Activated T-helper 1 cell treated with anti-CD3 and anti-CD28 coated beads, Interleukin-12 subunit alpha, Interleukin-12 subunit beta, Interleukin-2, Interleukin-4 antibody, amounts not matched to agents 30 ng/mL and 10 ng/mL and 1 ng/mL, durations not matched to agents 14 hours and 24 hours and 36 hours (primary cell): ENCODE results near the gene PAX6. TPM values are rescaled to one million over a fixed set of nuclear protein-coding genes. Genes with fewer than 3 reads are reported as not detected.
A peak's percentile ranks its signal among the peaks of the same experiment; 100 is the strongest.

ENCODE experiments used
- DNase-seq: peaks from one replicate; pipeline ENCODE4 v3.0.0; 2021; ENCODE audit warnings: low spot score
- H3K27ac Mint-ChIP-seq: one replicate; pipeline ENCODE4 v1.8.0; 2021; ENCODE audit warnings: mild to moderate bottlenecking, mixed read lengths
- H3K27me3 Mint-ChIP-seq: one replicate; pipeline ENCODE4 v1.8.0; 2022; ENCODE audit warnings: mild to moderate bottlenecking, moderate library complexity, mixed read lengths; ENCODE audit not compliant: insufficient read depth
- H3K36me3 Mint-ChIP-seq: one replicate; pipeline ENCODE4 v1.8.0; 2021; ENCODE audit warnings: low read depth, mixed read lengths
- H3K4me1 Mint-ChIP-seq: one replicate; pipeline ENCODE4 v1.8.0; 2021; ENCODE audit warnings: low read depth, mixed read lengths
- H3K4me3 Mint-ChIP-seq: one replicate; pipeline ENCODE4 v1.8.0; 2021; ENCODE audit warnings: mild to moderate bottlenecking, moderate library complexity, mixed read lengths
- H3K9me3 Mint-ChIP-seq: one replicate; pipeline ENCODE4 v1.8.0; 2021; ENCODE audit warnings: mixed read lengths
- intact Hi-C: fragments of 100-400 bp; cut with micrococcal nuclease; formaldehyde crosslinking; loops from one replicate; pipeline ENCODE4 v1.15.1; 2024
- total RNA-seq: library from RNA; stranded (reverse); gene quantifications from 2 replicates; pipeline ENCODE4 v1.2.3, GENCODE V29; 2022

Gene PAX6
- total RNA-seq, 1 donor from 2014 or later: not detected

DNA sequence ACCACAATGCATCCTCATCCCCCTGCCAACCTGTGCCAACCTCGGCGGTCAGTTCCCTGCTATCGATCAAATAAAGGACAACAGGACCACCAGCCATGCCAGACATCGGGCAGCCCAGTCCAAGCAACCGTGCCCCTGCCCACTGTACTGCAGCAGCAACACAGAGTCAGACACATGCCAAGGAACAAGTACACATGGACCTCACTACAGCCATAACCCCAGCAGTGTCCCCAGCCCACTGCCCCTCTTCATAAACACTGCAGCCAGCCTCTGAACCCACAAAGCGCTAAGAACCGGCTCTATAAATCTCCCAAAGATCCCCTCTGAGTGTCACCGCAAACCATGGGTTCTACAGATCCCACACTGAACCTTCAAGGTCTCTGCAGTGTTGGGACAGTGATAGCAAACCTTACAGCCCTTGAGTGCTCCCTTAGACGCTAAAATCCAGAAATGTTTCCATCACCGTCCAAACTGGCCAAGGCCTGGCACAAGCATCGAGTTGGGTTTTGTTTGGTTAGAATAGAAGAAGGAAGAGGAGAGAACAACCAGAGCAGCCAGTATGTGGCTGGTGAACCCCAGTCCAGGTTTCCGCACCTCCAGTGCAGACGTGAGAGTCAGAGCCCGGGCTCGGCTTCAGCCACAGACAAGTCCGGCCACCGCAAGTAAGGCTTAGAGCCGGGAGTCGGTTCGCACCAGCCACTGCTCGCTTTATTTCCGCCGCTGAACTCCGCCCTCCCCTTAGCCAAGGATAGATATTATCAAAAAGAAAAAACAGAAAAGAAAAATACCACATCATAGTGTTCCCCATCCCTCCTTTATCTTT, 7.9 kb downstream of the PAX6 start:
- DNase-seq: no peak
- Mint-ChIP-seq H3K4me3 (no peak overlapping the region), H3K27ac (peak overlapping the region; percentile 37), H3K4me1 (peaks cover 22% of the 10 kb centered on the region), H3K27me3 (peaks cover 80% of the 10 kb centered on the region), H3K36me3 (peaks cover 6% of the 10 kb centered on the region), H3K9me3 (no peaks in the 10 kb centered on the region)
- intact Hi-C loops: loop anchor here (1.0 to 5.0 kb wide), 2 partner anchors 22 to 406 kb away; no protein-coding TSS in a partner anchor

DNA sequence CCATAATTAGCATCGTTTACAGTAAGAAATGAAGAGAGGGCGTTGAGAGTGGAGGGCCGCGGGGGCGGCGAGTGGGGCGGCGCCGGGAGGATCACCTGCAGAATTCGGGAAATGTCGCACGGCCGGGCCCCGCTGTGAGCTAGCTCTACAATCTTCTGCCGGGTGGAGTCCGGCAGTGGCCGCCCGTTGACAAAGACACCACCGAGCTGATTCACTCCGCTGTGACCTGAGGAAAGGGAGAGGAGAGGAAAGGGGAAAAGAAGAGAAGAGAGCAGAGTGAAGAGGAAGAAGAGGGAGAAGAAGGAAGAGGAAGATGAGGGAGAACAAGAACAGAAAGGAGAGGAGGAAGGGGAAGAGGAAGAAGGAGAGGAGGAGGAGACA, 8.5 kb downstream of the PAX6 start:
- peaks cover 19% of the 10 kb centered on the region for H3K4me1 Mint-ChIP-seq
- no peak overlapping the region for H3K4me3 Mint-ChIP-seq
- peaks cover 77% of the 10 kb centered on the region for H3K27me3 Mint-ChIP-seq
- DNase-seq: no peak
- peaks cover 6% of the 10 kb centered on the region for H3K36me3 Mint-ChIP-seq
- no peaks in the 10 kb centered on the region for H3K9me3 Mint-ChIP-seq
- intact Hi-C loops: loop anchor here (5.0 kb wide), 1 partner anchor 405 kb away; no protein-coding TSS in a partner anchor
- peak overlapping the region; percentile 37 for H3K27ac Mint-ChIP-seq

DNA sequence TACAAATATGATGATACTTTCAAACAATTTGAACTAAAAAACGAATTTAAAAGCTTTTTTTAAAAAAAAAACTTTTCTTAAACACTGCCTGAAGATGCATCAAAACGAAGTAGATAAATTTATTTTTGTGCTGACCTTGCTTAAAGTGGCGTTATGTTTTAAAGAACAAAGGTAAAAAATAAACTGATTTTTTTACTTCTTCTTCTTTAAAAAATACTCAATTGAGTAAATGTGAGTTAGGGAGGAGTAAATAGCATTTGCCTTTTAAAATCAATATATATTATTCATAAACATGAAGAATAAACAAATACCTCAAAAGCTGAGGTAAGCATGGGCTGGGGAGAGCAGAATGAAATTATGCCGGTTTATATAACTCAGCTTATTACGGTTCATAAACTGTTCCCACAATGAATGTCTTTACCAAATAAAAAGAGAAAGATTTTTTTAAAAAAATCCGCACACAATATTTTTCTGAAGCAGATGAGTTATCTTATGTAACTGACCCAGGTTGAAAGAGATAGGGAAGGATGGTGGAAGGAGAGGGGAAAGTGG, 9.0 kb downstream of the PAX6 start:
- intact Hi-C loops: loop anchor here (5.0 kb wide), 1 partner anchor 405 kb away; no protein-coding TSS in a partner anchor
- peaks cover 4% of the 10 kb centered on the region for H3K36me3 Mint-ChIP-seq
- peak overlapping the region; percentile 12 for H3K27ac Mint-ChIP-seq
- no peaks in the 10 kb centered on the region for H3K9me3 Mint-ChIP-seq
- H3K4me1 Mint-ChIP-seq: peaks cover 19% of the 10 kb centered on the region
- peaks cover 76% of the 10 kb centered on the region for H3K27me3 Mint-ChIP-seq
- no peak overlapping the region for H3K4me3 Mint-ChIP-seq
- no peak for DNase-seq

DNA sequence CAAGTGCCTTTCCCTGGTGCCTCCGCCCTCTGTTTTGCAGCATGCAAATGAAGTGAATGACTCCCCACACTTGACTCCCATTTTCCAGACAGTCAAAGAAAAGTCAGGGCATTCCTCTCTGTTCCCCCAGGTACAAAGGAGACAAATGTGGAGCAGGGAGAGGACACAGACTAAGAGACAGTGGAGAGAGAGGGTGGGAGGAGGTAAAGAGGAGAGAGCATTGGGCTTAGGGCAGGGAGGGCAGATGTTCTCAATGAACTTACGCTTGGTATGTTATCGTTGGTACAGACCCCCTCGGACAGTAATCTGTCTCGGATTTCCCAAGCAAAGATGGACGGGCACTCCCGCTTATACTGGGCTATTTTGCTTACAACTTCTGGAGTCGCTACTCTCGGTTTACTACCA, 9.8 kb downstream of the PAX6 start:
- Mint-ChIP-seq H3K9me3 (no peaks in the 10 kb centered on the region), H3K27ac (no peak overlapping the region), H3K36me3 (peaks cover 4% of the 10 kb centered on the region), H3K4me3 (no peak overlapping the region), H3K27me3 (peaks cover 74% of the 10 kb centered on the region), H3K4me1 (peaks cover 19% of the 10 kb centered on the region)
- no peak for DNase-seq
- intact Hi-C loops: loop anchor here (5.0 kb wide), 1 partner anchor 404 kb away; no protein-coding TSS in a partner anchor

DNA sequence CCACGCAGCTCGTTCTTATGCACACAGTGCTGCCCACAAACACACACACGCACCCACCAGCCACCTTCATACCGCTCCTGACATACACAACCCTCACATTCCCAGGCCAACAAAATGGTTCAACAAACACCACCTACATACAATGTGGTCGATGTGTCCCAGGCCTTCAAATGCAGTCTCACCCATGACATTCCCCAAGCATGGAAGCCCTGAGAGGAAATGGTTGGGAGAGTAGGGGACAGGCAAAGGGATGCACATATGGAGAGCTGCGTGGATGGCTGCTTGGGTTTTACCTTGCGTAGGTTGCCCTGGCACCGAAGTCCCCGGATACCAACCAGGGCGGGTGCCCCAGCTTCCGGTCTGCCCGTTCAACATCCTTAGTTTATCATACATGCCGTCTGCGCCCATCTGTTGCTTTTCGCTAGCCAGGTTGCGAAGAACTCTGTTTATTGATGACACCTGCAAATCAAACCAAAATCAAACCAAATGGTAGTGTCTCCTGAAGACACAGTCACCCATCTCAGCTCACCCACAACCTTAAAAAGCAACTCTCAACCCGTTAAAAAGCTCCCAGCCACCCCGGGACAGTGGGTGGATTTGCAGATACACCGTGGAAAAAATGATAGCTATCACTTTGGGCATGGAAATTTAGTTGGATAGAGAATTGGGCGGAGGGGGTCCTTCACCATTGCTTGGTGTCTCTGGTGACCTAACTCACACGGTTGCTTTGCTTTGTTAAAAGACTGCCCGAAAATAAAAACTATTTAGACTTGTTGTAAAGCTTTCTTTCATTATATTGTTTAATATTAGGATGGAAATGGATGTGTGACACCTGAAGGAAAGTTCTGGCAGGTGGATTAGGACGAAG, 10.5 kb downstream of the PAX6 start:
- Mint-ChIP-seq H3K4me3 (no peak overlapping the region), H3K36me3 (peaks cover 4% of the 10 kb centered on the region), H3K27ac (peak overlapping the region; percentile 58), H3K27me3 (peaks cover 77% of the 10 kb centered on the region), H3K9me3 (no peaks in the 10 kb centered on the region), H3K4me1 (peaks cover 19% of the 10 kb centered on the region)
- no peak for DNase-seq
- intact Hi-C loops: loop anchor here (1.0 to 5.0 kb wide), 2 partner anchors 12 to 403 kb away; no protein-coding TSS in a partner anchor

DNA sequence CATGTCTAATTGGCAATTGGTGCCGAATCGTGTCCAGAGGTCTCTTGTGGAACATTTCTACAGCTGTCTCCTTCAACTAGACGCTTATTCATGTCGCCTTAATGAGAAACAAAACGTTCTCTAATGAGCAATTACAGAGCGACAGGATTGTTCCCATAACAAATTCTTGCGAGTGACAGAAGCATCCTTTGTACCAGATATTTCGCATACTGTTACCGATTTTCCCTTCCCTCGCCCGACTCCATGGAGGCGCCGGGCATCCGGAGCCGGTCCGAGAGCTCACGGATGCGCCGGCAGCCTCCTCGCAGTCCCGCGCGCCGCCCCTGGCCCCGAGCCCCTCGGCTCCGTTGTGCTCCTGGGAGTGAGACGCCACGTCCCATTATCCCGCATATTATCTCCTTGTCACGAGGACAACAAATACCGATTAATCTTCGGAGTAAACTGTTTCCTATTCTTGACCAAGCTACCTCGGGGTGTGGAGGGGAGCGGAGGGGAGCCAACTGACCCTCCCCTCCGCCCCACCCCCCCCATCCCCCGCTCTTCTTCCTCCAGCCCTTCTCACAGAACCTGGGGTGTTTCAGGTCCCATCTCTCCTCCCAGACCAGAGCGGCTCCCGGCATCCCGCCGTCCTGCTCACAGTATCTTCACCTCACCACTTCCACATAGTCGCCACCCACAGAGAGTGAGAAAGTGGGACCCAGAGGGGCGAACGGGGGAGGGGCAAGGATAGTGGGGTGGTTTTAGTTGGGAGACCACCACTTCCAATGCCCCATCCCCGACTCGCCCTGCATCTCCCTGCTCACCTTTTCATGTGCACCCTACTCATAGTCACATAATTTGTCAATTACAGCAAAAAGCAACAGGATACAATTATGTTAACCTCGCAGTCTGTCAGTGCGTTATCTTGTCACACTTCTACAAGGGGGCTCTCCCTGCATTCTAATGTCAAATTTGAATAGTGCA, 11.4 kb downstream of the PAX6 start:
- intact Hi-C loops: loop anchor here (1.0 to 10.0 kb wide), 3 partner anchors 13 to 402 kb away; no protein-coding TSS in a partner anchor
- DNase-seq: no peak
- peaks cover 17% of the 10 kb centered on the region for H3K4me1 Mint-ChIP-seq
- no peak overlapping the region for H3K4me3 Mint-ChIP-seq
- peak overlapping the region; percentile 20 for H3K27ac Mint-ChIP-seq
- peaks cover 76% of the 10 kb centered on the region for H3K27me3 Mint-ChIP-seq
- peaks cover 3% of the 10 kb centered on the region for H3K36me3 Mint-ChIP-seq
- H3K9me3 Mint-ChIP-seq: no peaks in the 10 kb centered on the region

DNA sequence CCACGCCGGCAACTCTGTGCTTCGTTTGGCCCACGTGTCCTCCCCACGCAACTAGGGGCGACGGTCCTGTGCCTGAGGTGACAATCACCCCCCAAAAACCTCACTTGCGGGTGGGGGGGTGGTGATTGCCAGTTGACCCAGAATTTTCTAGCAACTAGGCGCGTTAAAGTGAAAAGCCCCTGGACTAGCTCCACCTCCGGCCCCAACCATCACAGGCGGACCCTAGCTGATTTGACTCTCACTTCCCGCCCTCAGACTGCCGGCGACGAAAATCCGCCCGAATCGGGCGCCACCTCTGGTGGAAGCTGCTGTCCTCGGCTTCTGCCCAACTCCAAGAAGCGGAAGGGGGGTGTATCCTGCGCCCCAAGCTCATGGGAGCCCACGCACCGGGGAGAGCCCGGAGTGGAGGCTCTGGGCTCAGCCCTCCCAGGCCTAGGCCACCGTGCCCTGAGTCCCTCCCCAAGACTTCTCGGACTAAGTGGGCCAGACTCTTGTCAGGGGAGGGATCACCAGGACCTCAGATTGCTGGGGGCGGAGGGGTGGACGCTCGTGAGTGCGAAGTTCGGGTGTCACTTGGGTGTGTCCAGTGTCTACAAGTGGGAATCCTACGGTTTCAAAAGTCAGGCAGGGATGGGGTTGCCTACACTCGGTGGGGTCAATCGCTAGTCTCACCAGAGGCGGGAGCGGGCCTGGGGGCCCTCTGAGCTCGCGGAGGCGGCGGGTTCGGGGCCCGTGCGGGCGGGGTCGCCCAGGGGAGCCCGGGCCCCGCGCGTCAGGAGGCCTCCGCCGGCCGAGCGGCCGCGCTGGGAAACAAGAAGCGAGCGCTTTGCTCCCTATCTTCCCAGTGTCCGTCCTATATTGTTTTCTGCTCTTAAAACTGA, 12.3 kb downstream of the PAX6 start:
- Mint-ChIP-seq H3K4me3 (no peak overlapping the region), H3K9me3 (no peaks in the 10 kb centered on the region), H3K27ac (no peak overlapping the region), H3K27me3 (peaks cover 70% of the 10 kb centered on the region), H3K36me3 (no peaks in the 10 kb centered on the region), H3K4me1 (peaks cover 8% of the 10 kb centered on the region)
- intact Hi-C loops: loop anchor here (10.0 kb wide), 1 partner anchor 324 kb away; no protein-coding TSS in a partner anchor
- DNase-seq: no peak

DNA sequence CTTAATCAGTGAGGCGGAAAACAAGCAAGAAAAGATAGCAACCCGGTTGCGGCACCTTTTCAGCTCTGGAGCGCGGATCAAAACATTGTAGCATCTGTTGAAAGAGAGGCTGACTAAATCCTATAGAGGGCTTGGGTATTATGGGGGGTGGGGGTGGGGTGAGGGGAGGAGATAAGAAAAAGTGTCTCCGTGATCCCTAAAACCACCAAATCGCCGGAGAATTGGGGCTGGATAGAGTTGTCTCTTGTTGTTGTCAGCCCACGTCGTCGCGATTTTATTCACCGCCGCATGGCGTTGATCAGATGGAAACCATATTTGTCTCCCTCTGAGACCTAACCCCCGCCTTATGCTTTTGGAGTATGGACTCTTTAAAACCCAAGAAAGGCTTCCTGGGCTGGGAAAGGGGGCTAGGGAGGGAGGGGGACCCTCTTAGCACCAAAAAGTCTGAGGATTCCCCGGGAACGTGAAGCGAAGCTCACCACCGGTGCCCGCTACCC, 13.0 kb downstream of the PAX6 start:
- H3K4me1 Mint-ChIP-seq: peaks cover 2% of the 10 kb centered on the region
- DNase-seq: no peak
- no peaks in the 10 kb centered on the region for H3K36me3 Mint-ChIP-seq
- H3K4me3 Mint-ChIP-seq: no peak overlapping the region
- peaks cover 63% of the 10 kb centered on the region for H3K27me3 Mint-ChIP-seq
- no peaks in the 10 kb centered on the region for H3K9me3 Mint-ChIP-seq
- peak overlapping the region; percentile 6 for H3K27ac Mint-ChIP-seq
- intact Hi-C loops: loop anchor here (10.0 kb wide), 1 partner anchor 323 kb away; no protein-coding TSS in a partner anchor

DNA sequence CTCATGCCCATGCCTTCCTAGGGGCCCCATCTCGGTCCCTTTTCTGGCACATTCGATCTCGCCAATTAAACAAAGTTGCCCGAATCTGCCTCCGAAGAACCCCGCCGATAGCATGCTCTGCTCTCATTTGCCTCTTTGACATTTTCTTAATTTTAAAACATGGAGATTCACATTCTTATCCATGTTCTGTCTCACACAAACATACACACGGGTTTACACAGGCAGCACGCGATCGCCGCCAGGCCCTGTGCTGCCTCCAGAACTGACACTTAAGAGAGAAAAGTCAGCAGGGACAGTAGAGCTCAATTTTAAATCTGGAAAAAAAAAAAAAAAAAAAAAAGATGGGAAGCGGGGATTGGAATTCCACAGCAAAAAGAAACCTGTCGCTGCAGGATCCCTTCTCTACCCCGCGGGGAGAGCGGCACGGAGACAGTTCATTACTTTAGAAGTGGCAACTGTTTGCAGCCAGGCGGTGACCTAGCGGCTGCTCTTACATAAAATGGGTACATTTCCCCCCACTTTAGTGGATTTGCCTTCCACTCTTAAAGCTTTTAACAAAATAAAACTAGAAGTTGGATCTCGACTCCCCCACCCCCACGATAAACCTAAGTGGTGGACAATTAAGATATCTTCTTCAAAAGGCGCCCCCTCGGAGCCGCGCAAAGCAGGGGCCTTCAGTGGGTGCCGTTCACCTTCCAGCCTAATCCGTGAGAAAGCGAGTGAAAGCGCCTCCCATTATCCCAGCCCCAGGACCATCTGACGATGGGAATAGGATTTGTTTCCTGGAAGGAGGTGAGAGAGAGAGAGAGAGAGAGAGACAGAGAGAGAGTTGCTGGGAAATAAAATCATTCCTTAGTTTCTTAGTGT, 13.7 kb downstream of the PAX6 start:
- Mint-ChIP-seq H3K27me3 (peaks cover 56% of the 10 kb centered on the region), H3K27ac (peak overlapping the region; percentile 6), H3K4me1 (no peaks in the 10 kb centered on the region), H3K36me3 (no peaks in the 10 kb centered on the region), H3K9me3 (no peaks in the 10 kb centered on the region), H3K4me3 (peak overlapping the region; percentile 8)
- intact Hi-C loops: loop anchor here (10.0 kb wide), 1 partner anchor 323 kb away; no protein-coding TSS in a partner anchor
- no peak for DNase-seq

DNA sequence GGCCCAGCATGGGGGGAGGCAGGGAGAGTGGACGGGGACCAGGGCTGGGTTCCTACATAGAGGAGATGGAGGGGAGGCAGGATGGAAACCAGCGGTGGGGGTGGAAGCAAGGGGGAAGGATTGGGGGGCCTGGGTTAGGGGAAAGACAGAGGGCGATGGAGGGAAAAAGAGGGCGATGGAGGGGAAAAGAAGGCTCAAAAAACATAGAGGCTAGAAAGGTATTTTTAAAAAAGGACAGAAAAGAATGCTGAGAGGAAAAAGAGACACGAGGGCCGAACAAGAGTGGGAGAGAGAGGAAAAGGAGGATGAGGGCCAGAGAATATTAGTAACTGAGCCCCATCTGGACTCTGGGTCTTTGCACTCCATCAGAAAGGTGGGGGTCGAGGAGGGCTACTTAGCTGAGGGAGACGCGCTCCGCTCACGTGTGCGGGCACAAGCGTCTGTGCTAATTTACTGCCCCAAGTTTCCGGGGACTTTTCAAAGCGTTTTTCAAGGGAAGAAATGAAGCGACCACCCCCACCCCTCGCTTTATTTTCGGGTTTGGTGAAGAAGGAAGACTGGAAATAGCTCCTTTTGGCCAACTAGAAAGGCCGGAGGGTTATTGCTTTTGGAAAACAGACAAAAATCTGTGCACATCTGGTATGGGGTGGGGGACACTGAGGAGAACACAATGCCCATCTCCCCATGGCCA, 14.5 kb downstream of the PAX6 start:
- Mint-ChIP-seq H3K27ac (no peak overlapping the region), H3K9me3 (no peaks in the 10 kb centered on the region), H3K36me3 (no peaks in the 10 kb centered on the region), H3K4me3 (no peak overlapping the region), H3K27me3 (peaks cover 52% of the 10 kb centered on the region), H3K4me1 (no peaks in the 10 kb centered on the region)
- intact Hi-C loops: loop anchor here (10.0 kb wide), 1 partner anchor 322 kb away; no protein-coding TSS in a partner anchor
- DNase-seq: no peak
